ENCODE results near the gene LEO1. TPM values are rescaled to one million over a fixed set of nuclear protein-coding genes. Genes with fewer than 3 reads are reported as not detected.
"Not testable (repeated sequence)": the region's sequence is repeated elsewhere in the genome, so short reads cannot be mapped to it uniquely, and the experiment has no call there.

Gene LEO1
- total RNA-seq, 1 experiment from 2014 or later: 15.1 TPM

DNA sequence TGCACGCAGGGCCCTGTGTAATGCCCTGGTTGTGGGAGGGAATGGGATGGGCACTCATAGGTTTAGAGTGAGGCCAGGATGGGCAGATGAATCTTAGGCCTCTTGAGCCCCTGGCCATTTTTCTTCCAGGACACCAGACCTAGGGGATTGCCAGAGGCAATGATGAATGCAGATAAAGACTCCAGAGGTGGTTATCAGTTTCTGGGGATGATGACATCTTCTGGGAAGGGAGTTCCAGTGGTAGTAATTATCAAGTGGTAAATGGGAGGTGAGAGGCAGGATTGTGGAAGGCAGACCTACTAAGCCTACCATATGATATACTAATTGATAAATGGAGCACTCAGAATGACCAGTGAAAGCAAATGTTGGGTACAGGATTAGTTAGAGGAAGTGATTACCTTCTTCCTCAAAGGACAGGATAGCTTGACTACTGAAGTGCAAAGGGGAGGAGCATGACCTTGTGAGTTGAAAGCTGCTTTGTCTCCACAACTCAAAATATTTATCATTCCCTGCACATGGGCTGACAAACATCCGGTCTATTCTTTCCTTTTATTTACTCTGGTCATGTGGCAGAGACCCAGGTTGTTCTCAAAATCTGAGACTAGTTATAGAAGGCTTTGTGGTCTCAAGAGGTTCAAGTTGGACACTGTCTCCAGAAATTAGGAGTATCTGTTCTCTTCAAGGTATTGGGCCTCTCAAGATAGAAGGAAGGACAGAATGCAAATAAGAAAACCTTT is 37.3 kb upstream of the LEO1 start:
- no peak for DNase-seq
- H3K27me3 ChIP-seq (ENCODE audit: control insufficient read depth, insufficient read depth, low read length): no peaks in the 10 kb centered on the region
- H3K36me3 ChIP-seq (replicated peaks; ENCODE audit: control insufficient read depth, insufficient read depth, low read length): no peaks in the 10 kb centered on the region
- H3K4me3 ChIP-seq (ENCODE audit: insufficient read depth, low read depth, low read length): no peak overlapping the region

DNA sequence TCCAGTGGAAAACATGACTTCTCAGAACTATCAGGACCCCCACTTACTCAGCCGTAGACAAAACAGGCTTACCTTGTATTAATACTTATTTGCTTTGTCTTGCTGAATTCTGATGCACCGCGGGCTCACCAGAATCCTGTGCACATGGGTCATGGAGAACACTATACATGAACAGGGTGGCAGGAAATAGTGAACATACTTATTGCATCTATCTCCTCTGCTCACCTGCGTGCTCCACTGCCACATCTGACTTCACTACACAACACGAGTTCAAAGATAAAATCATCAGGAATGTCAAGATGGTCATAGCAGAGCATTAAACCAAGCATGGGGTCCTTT is 36.8 kb upstream of the LEO1 start:
- Histone ChIP-seq H3K4me3 (ENCODE audit: insufficient read depth, low read depth, low read length) (no peak overlapping the region), H3K27me3 (ENCODE audit: control insufficient read depth, insufficient read depth, low read length) (no peaks in the 10 kb centered on the region), H3K36me3 (replicated peaks; ENCODE audit: control insufficient read depth, insufficient read depth, low read length) (no peaks in the 10 kb centered on the region)
- DNase-seq: no peak

DNA sequence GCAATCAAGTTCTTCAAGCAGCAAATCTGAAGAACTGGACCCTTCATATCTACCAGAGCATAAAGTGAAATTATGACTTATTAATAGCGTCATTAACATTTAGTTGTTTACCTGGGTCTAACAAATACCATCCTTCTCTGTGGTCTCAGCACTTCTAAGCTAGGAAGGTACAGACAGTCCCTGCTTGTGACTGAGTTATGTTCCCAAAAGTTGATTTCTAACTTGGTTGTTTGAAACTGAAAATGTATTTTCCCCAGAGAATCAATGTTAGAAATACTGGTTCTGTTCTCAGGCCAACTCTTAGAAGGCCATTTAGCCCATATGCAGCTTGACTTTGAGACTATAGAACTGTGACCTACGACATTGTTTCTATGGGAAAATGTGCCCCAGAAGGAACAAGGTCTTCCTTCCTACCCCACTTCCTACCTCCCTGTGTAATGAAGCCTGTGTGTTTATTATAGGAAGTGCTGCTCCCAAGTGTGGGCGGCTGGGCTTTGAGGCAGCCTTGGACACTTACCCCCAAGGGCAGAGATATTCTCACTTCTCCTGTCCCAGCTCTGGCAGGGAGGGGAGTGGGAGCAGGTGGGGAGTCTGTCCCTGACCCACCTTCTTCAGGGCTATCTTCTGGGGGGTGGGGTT is 35.2 kb upstream of the LEO1 start:
- Histone ChIP-seq H3K27me3 (ENCODE audit: control insufficient read depth, insufficient read depth, low read length) (no peaks in the 10 kb centered on the region), H3K36me3 (replicated peaks; ENCODE audit: control insufficient read depth, insufficient read depth, low read length) (no peaks in the 10 kb centered on the region), H3K4me3 (ENCODE audit: insufficient read depth, low read depth, low read length) (no peak overlapping the region)
- DNase-seq: no peak

DNA sequence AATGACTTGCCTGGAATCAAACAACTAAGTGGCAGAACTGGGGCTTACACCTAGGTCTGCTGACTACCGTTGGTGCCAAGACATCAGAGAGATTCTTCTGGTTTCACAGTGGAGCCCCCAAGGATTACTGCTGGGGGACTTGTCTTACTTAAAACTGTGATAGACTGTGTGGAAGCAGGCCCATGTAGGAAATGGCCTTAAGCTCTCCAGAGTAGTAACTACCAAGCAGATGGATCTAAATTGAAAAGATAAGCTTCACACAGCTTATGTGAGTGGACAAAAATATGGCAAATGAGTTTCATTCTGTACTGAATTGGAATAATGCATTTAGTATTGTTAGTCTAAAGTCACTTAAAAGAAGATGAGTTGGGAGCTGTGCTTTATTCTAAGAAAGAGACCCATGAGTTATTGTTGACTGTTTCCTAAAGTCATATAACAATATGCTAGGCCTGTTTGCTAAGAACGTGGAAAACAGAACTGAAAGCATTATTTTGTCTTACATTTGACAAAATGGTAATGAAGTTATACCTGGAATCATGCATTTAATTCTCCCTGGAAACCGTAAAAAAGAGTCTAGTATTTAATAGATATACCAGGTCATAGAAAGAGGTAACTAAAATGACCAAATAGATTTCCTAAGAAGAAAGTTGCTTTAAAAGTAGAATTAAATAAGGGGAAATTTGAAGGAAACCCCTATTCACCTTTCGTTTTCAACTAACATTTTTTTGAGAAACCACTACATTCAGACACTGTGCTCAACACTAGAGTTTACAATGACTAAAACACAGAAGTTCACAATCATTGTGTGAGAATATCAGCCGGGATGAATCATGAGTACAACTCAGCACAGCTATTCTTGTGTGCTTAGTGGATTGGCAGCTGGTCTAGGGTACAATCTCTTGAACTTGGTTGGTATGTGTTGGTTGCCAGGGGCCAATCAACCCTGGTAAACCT is 34.4 kb upstream of the LEO1 start:
- DNase-seq: no peak
- Histone ChIP-seq H3K36me3 (replicated peaks; ENCODE audit: control insufficient read depth, insufficient read depth, low read length) (no peaks in the 10 kb centered on the region), H3K27me3 (ENCODE audit: control insufficient read depth, insufficient read depth, low read length) (no peaks in the 10 kb centered on the region), H3K4me3 (ENCODE audit: insufficient read depth, low read depth, low read length) (no peak overlapping the region)

DNA sequence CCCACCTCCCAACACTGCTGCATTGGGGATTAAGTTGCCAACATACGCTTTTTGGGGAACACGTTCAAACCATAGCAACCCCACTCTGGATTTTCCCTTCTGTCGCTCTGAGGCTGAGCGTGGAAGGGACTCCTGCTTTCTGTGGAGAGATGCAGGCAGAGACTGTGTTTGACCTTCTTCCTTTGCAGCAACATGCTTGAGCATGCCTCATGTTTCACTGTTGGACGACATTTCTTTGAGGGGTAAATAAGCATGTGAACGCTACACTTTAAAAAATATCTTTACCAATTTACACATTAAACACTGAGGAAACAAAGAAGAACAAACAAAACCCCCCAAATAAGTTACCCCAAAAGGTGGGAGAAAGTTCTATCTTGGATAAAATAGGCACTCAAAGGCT is 33.2 kb upstream of the LEO1 start:
- H3K27me3 ChIP-seq (ENCODE audit: control insufficient read depth, insufficient read depth, low read length): no peaks in the 10 kb centered on the region
- no peaks in the 10 kb centered on the region for H3K36me3 ChIP-seq (replicated peaks; ENCODE audit: control insufficient read depth, insufficient read depth, low read length)
- no peak overlapping the region for H3K4me3 ChIP-seq (ENCODE audit: insufficient read depth, low read depth, low read length)
- DNase-seq: no peak

DNA sequence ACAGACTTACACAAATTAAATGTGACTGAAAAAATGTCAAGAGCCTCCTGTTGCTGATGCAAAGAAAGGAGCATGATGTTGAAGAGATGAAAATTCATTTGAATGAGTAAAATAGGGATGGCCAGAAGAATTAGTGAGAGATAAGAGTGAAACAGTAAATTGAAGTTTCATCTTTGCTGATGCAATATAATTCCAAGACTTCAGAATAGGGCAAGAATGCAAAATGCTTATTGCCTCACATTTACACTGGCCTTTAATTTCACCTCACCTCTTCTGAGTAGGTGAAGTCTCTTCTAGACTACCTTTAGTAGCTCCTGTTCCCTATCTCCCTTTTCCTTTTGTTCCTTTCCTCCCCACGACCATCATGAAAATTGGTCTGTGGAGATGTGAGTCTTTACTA is 32.1 kb upstream of the LEO1 start:
- DNase-seq: no peak
- Histone ChIP-seq H3K4me3 (ENCODE audit: insufficient read depth, low read depth, low read length) (no peak overlapping the region), H3K36me3 (replicated peaks; ENCODE audit: control insufficient read depth, insufficient read depth, low read length) (no peaks in the 10 kb centered on the region), H3K27me3 (ENCODE audit: control insufficient read depth, insufficient read depth, low read length) (no peaks in the 10 kb centered on the region)

DNA sequence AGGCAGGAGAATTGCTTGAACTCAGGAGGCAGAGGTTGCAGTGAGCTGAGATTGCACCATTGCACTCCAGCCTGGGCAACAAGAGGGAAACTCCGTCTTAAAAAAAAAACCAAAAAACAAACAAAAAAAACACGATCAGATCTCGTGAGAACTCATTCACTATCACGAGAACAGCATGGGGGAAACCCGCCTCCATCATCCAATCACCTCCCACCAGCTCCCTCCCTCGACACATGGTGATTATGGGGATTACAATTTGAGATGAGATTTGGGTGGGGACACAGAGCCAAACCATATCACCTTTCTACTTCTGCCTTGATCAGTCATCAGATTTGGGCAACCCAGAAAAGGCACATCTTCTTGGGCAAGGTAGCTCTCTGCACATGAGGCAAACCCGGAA is 31.5 kb upstream of the LEO1 start:
- H3K27me3 ChIP-seq (ENCODE audit: control insufficient read depth, insufficient read depth, low read length); H3K36me3 ChIP-seq (replicated peaks; ENCODE audit: control insufficient read depth, insufficient read depth, low read length); H3K4me3 ChIP-seq (ENCODE audit: insufficient read depth, low read depth, low read length); DNase-seq: not testable (repeated sequence)

DNA sequence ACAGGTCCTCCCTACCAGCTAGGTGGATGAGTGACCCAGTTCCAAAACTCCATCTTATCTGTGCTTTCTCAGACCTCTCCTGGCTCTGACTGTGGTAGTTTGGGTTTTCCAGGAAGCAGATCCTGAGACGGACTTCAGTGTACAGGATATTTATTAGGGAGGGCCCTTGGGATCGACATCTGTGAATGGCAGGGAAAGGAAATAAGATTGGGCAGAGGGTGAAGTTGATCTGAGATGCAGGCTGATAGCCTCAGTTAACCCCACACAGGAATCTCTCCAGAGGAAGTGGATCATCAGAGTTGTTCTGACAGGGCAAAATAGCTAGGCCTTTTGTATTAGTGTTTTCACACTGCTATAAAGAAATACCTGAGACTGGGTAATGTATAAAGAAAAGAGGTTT is 30.8 kb upstream of the LEO1 start:
- Histone ChIP-seq H3K36me3 (replicated peaks; ENCODE audit: control insufficient read depth, insufficient read depth, low read length) (no peaks in the 10 kb centered on the region), H3K4me3 (ENCODE audit: insufficient read depth, low read depth, low read length) (no peak overlapping the region), H3K27me3 (ENCODE audit: control insufficient read depth, insufficient read depth, low read length) (no peaks in the 10 kb centered on the region)
- no peak for DNase-seq

DNA sequence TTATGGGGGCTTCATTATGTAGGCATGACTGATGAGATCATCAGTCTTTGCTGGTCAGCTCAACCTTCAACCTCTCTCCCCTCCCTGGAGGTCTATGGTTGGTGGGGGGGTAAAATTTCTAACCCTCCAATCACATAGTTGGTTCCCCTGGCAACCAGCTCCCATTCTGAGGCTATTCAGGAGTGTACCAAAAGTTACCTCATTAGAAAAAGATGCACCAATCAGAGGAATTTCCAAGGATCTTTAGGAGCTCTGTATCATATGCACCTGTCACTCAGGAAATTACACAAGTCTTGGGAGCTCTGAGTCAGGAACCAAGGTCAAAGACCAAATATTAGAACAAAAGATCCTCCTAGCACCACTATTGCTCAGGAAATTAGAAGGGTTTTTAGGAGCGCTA is 21.4 kb upstream of the LEO1 start:
- Histone ChIP-seq H3K36me3 (replicated peaks; ENCODE audit: control insufficient read depth, insufficient read depth, low read length) (no peaks in the 10 kb centered on the region), H3K27me3 (ENCODE audit: control insufficient read depth, insufficient read depth, low read length) (no peaks in the 10 kb centered on the region), H3K4me3 (ENCODE audit: insufficient read depth, low read depth, low read length) (no peak overlapping the region)
- no peak for DNase-seq

DNA sequence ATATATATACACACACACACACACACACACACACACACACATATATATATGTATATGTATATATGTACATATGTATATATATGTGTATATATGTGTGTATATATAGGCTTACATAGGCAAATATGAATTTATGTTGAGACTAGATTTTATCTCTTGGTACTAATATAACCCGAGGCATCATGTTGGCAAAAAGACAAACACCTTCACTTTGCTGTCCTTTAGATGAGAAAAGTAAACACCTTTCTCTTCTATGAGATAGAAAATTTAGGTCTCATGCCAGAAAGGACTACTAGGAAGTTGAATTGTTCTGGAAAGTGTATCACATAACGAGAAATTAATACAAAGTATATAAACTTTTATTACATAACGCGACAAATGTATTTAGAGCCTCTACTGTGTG is 19.6 kb upstream of the LEO1 start:
- Histone ChIP-seq H3K4me3 (ENCODE audit: insufficient read depth, low read depth, low read length) (no peak overlapping the region), H3K27me3 (ENCODE audit: control insufficient read depth, insufficient read depth, low read length) (no peaks in the 10 kb centered on the region), H3K36me3 (replicated peaks; ENCODE audit: control insufficient read depth, insufficient read depth, low read length) (no peaks in the 10 kb centered on the region)
- DNase-seq: no peak

DNA sequence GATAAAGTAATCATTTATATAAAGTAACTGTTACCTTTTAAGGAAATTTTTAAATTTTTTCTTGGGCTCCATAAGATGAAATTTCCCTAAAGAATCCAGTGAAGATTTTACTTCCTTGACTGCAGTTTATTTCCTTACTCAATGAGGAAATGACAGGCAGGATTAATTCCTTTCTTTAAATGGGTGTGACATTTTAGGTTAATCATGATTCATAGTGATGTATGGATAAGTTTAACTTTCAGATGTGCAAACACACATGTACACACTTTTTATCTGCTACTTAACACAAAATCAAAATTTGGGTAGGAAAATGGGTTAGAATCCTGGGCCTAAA is 11.2 kb upstream of the LEO1 start:
- no peak overlapping the region for H3K4me3 ChIP-seq (ENCODE audit: insufficient read depth, low read depth, low read length)
- no peak for DNase-seq
- no peaks in the 10 kb centered on the region for H3K36me3 ChIP-seq (replicated peaks; ENCODE audit: control insufficient read depth, insufficient read depth, low read length)
- no peaks in the 10 kb centered on the region for H3K27me3 ChIP-seq (ENCODE audit: control insufficient read depth, insufficient read depth, low read length)

DNA sequence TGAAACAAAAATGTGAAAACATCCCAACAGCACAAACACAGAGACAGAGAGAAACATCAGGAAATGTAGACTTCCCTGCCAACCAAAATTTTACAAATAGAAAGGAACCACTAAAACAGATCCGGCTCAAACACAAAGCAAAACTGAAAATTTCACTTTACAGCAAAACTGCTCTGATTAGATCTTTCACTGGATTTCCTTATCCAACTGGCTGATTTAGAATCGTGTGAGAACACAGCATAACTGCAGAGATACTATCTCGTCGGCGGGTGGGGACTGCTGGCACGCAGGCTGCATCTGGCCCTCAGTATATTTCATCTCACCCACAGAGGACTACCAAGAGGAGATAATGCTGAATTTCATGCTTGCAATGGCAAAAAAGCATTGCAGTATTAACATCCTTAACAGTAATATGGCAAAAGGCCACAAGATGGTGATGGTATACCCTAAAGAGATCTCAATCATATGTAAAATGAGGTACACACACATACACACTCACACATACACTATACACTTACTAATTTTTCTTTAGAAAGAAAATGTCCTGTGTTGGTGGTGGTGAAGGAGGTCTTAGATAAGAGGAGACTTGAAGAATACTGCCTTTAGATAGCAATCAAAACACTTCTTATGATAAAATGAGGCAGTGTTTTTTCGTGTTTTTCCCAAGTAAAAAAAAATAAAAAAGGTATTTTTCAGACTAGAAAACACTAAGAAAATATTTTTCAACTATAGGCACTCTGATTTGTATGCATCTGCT is 10.6 kb upstream of the LEO1 start:
- peak; percentile 51 for DNase-seq
- Histone ChIP-seq H3K4me3 (ENCODE audit: insufficient read depth, low read depth, low read length) (no peak overlapping the region), H3K36me3 (replicated peaks; ENCODE audit: control insufficient read depth, insufficient read depth, low read length) (no peaks in the 10 kb centered on the region), H3K27me3 (ENCODE audit: control insufficient read depth, insufficient read depth, low read length) (no peaks in the 10 kb centered on the region)

DNA sequence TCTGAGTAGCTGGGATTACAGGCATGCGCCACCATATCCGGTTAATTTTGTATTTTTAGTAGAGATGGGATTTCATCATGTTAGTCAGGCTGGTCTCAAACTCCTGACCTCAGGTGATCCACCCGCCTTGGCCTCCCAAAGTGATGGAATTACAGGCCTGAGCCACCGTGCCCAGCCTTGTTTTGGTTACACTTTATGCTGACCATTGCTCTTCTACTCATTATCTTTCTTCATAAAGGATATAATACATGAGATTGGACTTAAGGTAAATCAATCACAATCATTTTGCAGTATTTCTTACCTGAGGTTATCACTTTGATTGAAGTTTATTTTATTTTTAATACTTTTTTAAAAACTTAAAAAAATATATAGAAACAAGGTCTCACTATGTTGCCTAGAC is 2.2 kb upstream of the LEO1 start:
- H3K4me3 ChIP-seq (ENCODE audit: insufficient read depth, low read depth, low read length): no peak overlapping the region
- DNase-seq: no peak
- no peaks in the 10 kb centered on the region for H3K36me3 ChIP-seq (replicated peaks; ENCODE audit: control insufficient read depth, insufficient read depth, low read length)
- H3K27me3 ChIP-seq (ENCODE audit: control insufficient read depth, insufficient read depth, low read length): no peaks in the 10 kb centered on the region

DNA sequence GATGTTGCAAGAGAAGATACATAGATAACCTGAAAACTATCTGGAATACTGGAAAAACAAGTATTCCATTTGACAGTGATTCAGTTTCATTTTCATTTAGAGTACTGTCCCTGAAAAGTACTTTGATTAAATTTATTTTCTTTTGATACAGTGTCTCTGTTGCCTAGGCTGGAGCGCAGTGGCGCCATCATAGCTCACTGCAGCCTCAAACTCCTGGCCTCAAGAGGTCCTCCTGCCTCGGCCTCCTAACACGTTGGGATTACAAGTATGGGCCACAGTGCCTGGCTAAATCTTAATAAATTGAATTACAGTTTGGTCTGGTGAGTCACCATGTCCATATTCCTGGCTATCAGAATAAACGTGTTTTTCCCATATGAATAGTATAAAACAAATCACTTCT is 1.6 kb upstream of the LEO1 start:
- H3K36me3 ChIP-seq (replicated peaks; ENCODE audit: control insufficient read depth, insufficient read depth, low read length): no peaks in the 10 kb centered on the region
- H3K4me3 ChIP-seq (ENCODE audit: insufficient read depth, low read depth, low read length): no peak overlapping the region
- no peaks in the 10 kb centered on the region for H3K27me3 ChIP-seq (ENCODE audit: control insufficient read depth, insufficient read depth, low read length)
- DNase-seq: no peak
